GM10266 (cell line): ENCODE data around the gene TAS2R30.

ENCODE experiments used
- DNase-seq: peaks from one replicate; pipeline ENCODE4 v3.0.0; 2012; ENCODE audit errors: extremely low spot score
- TF ChIP-seq, protein P1 (sequence below): IDR thresholded peaks from 2 replicates; pipeline ENCODE4 v1.5.1; 2012; ENCODE audit warnings: mild to moderate bottlenecking, low read depth; ENCODE audit not compliant: control insufficient read depth, insufficient read depth; ENCODE audit errors: missing control alignments

Gene TAS2R30

DNA sequence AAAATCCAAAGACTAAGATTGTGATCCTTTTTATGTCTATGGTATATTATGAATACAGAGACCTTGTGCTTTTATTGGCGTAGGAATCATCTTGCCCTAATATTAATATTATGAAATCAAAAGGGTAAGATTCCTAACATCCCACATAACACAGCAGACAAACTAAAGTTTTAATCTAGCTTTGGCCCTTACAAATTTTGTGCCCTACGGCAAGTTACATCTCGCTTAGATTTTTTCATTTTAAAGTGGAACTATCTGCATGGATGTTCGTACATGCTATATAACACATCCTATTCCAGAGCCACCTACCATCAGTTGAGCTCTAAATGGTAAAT lies 36.3 kb upstream of the TAS2R30 start:
- no peak for DNase-seq

DNA sequence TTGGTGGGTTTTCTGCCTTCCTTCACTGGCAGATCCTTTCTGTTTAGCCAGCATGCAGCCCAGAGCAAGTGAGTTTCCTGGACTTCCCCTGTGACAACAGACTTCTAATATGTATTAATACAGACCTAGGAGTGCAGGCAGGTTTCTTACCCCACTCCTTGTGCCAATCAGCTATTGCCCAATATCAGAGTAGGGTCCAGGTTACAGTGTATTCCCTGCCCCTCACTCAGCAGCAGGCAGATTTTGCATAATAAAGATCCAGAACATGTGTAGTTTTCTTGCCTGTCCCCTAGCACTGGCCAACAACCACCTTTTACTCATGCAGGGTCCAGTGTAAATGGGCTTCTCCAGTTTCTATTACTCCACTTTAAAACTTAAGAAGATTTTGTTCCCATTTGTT lies 31.9 kb upstream of the TAS2R30 start:
- TF ChIP-seq, protein P1, sequence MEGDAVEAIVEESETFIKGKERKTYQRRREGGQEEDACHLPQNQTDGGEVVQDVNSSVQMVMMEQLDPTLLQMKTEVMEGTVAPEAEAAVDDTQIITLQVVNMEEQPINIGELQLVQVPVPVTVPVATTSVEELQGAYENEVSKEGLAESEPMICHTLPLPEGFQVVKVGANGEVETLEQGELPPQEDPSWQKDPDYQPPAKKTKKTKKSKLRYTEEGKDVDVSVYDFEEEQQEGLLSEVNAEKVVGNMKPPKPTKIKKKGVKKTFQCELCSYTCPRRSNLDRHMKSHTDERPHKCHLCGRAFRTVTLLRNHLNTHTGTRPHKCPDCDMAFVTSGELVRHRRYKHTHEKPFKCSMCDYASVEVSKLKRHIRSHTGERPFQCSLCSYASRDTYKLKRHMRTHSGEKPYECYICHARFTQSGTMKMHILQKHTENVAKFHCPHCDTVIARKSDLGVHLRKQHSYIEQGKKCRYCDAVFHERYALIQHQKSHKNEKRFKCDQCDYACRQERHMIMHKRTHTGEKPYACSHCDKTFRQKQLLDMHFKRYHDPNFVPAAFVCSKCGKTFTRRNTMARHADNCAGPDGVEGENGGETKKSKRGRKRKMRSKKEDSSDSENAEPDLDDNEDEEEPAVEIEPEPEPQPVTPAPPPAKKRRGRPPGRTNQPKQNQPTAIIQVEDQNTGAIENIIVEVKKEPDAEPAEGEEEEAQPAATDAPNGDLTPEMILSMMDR = no peak
- DNase-seq = no peak

More for the DNA sequence above, 36.3 kb upstream of the TAS2R30 start:
- TF ChIP-seq, protein P1 = no peak

DNA sequence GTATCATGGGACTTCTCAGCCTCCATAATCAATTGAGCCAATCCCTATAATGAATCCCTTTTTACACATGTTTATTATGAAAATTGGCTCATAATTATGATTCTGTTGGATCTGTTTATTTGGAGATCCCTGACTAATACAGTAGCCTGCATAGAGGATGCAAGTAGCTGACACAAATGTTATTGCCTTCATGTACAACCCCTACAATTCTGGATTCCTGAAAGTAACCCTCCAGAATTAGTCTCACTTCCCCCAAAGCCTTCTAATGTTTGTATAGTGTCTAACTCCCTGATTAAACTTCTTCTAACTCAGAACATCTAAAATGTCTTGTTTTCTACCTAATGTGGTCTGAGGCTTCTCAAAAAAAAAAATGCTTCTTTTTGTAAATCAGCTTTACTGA lies 29.9 kb upstream of the TAS2R30 start:
- DNase-seq = no peak
- TF ChIP-seq, protein P1 = no peak

DNA sequence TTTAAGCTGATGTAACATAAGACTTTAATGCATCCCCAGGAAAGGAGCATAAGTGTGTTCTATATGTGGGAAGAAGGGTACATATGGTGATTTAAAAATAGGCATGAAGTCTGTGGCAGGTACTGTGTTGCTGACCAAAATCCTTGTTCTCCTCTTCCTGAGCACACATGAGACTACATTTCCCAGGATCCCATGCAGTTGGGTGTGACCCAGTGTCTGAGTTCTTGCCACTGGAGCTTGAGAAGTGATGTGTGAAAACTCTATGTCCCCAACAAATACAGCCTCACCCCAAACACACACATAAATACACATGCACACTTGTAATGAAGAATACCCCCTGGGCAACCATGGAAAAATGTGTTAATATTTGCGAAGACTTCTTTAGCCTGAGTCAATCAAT lies 28.1 kb upstream of the TAS2R30 start:
- DNase-seq = no peak

DNA sequence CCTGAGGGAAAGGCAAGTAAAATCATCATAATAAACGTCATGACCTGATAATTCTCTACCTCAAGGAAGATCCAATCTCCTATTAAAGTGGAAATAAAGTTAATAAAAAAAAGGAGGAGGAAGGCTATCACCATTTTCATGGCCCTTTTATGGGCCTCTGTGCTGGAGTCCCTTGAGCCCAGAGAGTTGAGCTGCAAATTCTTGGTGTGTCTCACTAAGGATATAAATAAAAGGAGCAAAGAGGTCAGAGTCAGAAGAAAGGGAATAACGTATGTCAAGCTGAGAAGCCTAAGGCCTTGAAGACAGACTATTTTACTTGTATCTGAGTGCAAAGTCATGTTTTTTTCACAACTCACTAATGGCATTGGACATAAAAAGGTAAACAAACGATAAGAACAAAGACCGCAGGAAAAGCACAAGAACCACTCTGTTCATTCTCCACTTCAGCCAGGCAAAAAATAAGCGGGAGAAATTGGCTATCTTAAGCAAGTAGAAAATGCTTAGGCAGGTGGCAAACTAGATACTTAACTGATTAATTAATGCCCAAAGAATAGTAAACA lies 24.5 kb upstream of the TAS2R30 start:
- TF ChIP-seq, protein P1 = no peak
- no peak for DNase-seq

More for the DNA sequence above, 28.1 kb upstream of the TAS2R30 start:
- TF ChIP-seq, protein P1 = no peak

DNA sequence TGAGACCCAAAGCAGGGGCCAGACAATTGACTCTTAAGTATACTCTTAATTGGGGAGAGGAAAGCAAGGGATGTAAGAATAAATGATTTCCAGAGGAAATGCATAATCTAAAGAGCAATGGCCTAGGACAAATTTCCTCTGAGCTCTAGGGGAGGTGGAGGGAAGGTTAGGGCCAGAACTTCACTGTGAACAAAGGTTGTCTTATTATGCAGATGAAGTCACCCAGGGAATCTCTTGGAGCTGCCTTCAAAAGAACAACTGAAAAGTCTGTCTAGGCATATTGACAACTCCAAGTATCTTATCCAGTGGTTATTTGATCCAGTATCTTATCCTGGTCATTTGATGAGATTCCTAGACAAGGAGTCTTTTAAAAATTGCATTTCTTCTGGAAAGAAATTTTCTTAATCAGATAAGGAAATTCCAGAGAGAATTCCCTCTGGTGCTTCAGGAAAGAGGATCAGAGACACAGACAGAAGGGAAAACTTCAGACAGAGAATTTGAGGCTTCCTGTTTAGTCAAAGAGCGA lies 20.0 kb upstream of the TAS2R30 start:
- TF ChIP-seq, protein P1 = no peak
- no peak for DNase-seq

DNA sequence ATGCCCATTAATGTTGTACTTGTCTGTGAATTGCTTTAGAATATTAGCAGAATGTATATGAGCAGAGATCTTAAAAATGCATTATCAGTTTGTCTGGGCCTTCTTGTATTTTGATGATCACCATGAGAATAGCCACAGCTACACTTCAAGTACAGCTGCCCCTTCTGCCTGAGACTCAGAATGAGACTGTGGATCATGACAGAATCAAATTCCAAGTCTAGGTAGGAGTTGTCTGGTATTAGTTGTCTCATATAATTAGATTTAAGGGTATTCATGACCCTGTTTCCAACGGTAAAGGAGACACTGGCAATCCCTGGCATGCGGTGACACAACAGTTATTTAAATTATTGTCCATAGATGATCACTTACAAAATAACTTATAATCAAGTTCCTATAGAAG lies 18.3 kb upstream of the TAS2R30 start:
- no peak for DNase-seq
- TF ChIP-seq, protein P1 = no peak
